Neutrophil (primary cell): ENCODE data around the gene IL19.
"Not testable (repeated sequence)": the region's sequence is repeated elsewhere in the genome, so short reads cannot be mapped to it uniquely, and the experiment has no call there.

ENCODE experiments used
- H3K27ac ChIP-seq: fragments of 200-600 bp; sonication (generic); 2 replicates; pipeline ENCODE4 v1.5.1; 2016; ENCODE audit warnings: mild to moderate bottlenecking, moderate library complexity
- H3K27me3 ChIP-seq: fragments of 200-600 bp; sonication (generic); 2 replicates; pipeline ENCODE4 v1.6.0; 2016; ENCODE audit warnings: mild to moderate bottlenecking
- H3K36me3 ChIP-seq: fragments of 200-600 bp; sonication (generic); 2 replicates; pipeline ENCODE4 v1.5.1; 2017
- H3K4me1 ChIP-seq, 2 experiments: fragments of 200-600 bp in 1 of 2; sonication (generic) in 1 of 2; 1 replicate in 1 of 2; 2 replicates in 1 of 2; pipeline versions ENCODE4 v1.5.1 to v1.6.1; 2013 to 2016; ENCODE audit warnings: low read depth in 1 of 2, low read length in 1 of 2, mild to moderate bottlenecking in 1 of 2, moderate library complexity in 1 of 2; ENCODE audit not compliant: control insufficient read depth in 1 of 2, insufficient read depth in 1 of 2
- H3K4me3 ChIP-seq, 2 experiments: fragments of 200-600 bp in 1 of 2; sonication (generic) in 1 of 2; 1 replicate in 1 of 2; 2 replicates in 1 of 2; pipeline ENCODE4 v1.5.1; 2013 to 2016; ENCODE audit warnings: low read depth in 1 of 2, low read length in 1 of 2, mild to moderate bottlenecking in 1 of 2, moderate library complexity in 1 of 2
- H3K9me3 ChIP-seq: fragments of 200-600 bp; sonication (generic); 2 replicates; pipeline ENCODE4 v1.5.1; 2016
- CTCF ChIP-seq: fragments of 200-600 bp; sonication (generic); IDR thresholded peaks from 2 replicates; pipeline ENCODE4 v1.5.1; 2016; ENCODE audit warnings: antibody characterized with exemption

IL19 gene

GRCh38 chr1:206761159-206761768 is 9.3 kb upstream of the IL19 start:
- no peak overlapping the region for H3K27ac ChIP-seq
- H3K36me3 ChIP-seq: no peaks in the 10 kb centered on the region
- no peak overlapping the region for H3K4me3 ChIP-seq
- peaks cover 9 to 25% of the 10 kb centered on the region in 2 experiments for H3K4me1 ChIP-seq
- no peaks in the 10 kb centered on the region for H3K9me3 ChIP-seq
- no peak for TF ChIP-seq CTCF
- H3K27me3 ChIP-seq: no peaks in the 10 kb centered on the region

- not testable (repeated sequence) for H3K9me3 ChIP-seq, H3K4me3 ChIP-seq, H3K36me3 ChIP-seq, H3K27me3 ChIP-seq, H3K27ac ChIP-seq
- peaks cover 10 to 24% of the 10 kb centered on the region in 2 experiments for H3K4me1 ChIP-seq
Measured at GRCh38 chr1:206762741-206763364, 7.7 kb upstream of the IL19 start.

GRCh38 chr1:206765771-206766170 is 4.8 kb upstream of the IL19 start:
- H3K4me1 ChIP-seq: peaks cover 11 to 25% of the 10 kb centered on the region in 2 experiments
- not testable (repeated sequence) for H3K27me3 ChIP-seq, H3K9me3 ChIP-seq, H3K4me3 ChIP-seq, H3K36me3 ChIP-seq, H3K27ac ChIP-seq

- H3K36me3 ChIP-seq: no peaks in the 10 kb centered on the region
- no peaks in the 10 kb centered on the region for H3K27me3 ChIP-seq
- no peaks in the 10 kb centered on the region for H3K9me3 ChIP-seq
- no peak for TF ChIP-seq CTCF
- H3K27ac ChIP-seq: no peak overlapping the region
- no peak overlapping the region for H3K4me3 ChIP-seq
- peaks cover 17 to 31% of the 10 kb centered on the region in 2 experiments for H3K4me1 ChIP-seq
Measured at GRCh38 chr1:206766251-206766856, 4.2 kb upstream of the IL19 start.

GRCh38 chr1:206768472-206769303 is 1.9 kb upstream of the IL19 start:
- H3K36me3 ChIP-seq: no peaks in the 10 kb centered on the region
- no peak overlapping the region for H3K4me3 ChIP-seq
- H3K9me3 ChIP-seq: no peaks in the 10 kb centered on the region
- H3K4me1 ChIP-seq: peaks cover 31 to 45% of the 10 kb centered on the region in 2 experiments
- H3K27ac ChIP-seq: no peak overlapping the region
- TF ChIP-seq CTCF: no peak
- H3K27me3 ChIP-seq: no peaks in the 10 kb centered on the region

GRCh38 chr1:206769304-206769731 is 1.3 kb upstream of the IL19 start:
- no peaks in the 10 kb centered on the region for H3K9me3 ChIP-seq
- no peak for TF ChIP-seq CTCF
- H3K27me3 ChIP-seq: no peaks in the 10 kb centered on the region
- peaks cover 31 to 45% of the 10 kb centered on the region in 2 experiments for H3K4me1 ChIP-seq
- no peaks in the 10 kb centered on the region for H3K36me3 ChIP-seq
- H3K27ac ChIP-seq: no peak overlapping the region
- H3K4me3 ChIP-seq: no peak overlapping the region
